ENCODE measurements around the gene CDH10. TPM values are rescaled to one million over a fixed set of nuclear protein-coding genes. Genes with fewer than 3 reads are reported as not detected.

Gene CDH10
- total and polyA plus RNA-seq, 2 of the 13 experiments (the other 11 are each of a cell fraction or from before 2014, with no cell fraction given): 0.01 to 0.04 TPM

GRCh38 chr5:24555229-24555628, 89.5 kb downstream of the CDH10 start:
- in situ Hi-C loops (cut with HindIII; ENCODE audit: extremely low pct_ligation_motif_present, low pct_unique_long_range_greater_than_20kb) (no loop called here), intact Hi-C loops (cut with micrococcal nuclease; ENCODE audit: unreplicated experiment) (no loop called here)
- TF ChIP-seq ZSCAN29 (CRISPR knock-in tag; conservative IDR thresholded peaks at IDR 0.05) (no peak), PITX1 (CRISPR knock-in tag; IDR thresholded peaks at IDR 0.05) (no peak), SMAD9 (CRISPR knock-in tag; IDR thresholded peaks at IDR 0.05) (no peak), IKZF5 (CRISPR knock-in tag; IDR thresholded peaks at IDR 0.05) (no peak), MIER2 (CRISPR knock-in tag; IDR thresholded peaks at IDR 0.05) (no peak), ZNF432 (CRISPR knock-in tag; IDR thresholded peaks at IDR 0.05; ENCODE audit: borderline replicate concordance) (no peak), HES4 (CRISPR knock-in tag; IDR thresholded peaks at IDR 0.05; ENCODE audit: borderline replicate concordance) (no peak), XBP1 (CRISPR knock-in tag; IDR thresholded peaks at IDR 0.05) (no peak)
- TF ChIP-seq, protein P1, sequence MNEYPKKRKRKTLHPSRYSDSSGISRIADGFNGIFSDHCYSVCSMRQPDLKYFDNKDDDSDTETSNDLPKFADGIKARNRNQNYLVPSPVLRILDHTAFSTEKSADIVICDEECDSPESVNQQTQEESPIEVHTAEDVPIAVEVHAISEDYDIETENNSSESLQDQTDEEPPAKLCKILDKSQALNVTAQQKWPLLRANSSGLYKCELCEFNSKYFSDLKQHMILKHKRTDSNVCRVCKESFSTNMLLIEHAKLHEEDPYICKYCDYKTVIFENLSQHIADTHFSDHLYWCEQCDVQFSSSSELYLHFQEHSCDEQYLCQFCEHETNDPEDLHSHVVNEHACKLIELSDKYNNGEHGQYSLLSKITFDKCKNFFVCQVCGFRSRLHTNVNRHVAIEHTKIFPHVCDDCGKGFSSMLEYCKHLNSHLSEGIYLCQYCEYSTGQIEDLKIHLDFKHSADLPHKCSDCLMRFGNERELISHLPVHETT (CRISPR knock-in tag; conservative IDR thresholded peaks at IDR 0.05): no peak
- TF ChIP-seq, protein P2, sequence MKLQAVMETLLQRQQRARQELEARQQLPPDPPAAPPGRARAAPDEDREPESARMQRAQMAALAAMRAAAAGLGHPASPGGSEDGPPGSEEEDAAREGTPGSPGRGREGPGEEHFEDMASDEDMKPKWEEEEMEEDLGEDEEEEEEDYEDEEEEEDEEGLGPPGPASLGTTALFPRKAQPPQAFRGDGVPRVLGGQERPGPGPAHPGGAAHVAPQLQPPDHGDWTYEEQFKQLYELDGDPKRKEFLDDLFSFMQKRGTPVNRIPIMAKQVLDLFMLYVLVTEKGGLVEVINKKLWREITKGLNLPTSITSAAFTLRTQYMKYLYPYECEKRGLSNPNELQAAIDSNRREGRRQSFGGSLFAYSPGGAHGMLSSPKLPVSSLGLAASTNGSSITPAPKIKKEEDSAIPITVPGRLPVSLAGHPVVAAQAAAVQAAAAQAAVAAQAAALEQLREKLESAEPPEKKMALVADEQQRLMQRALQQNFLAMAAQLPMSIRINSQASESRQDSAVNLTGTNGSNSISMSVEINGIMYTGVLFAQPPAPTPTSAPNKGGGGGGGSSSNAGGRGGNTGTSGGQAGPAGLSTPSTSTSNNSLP (IDR thresholded peaks at IDR 0.05; ENCODE audit: low read depth, low read length): no peak
- TF ChIP-seq, protein P3, sequence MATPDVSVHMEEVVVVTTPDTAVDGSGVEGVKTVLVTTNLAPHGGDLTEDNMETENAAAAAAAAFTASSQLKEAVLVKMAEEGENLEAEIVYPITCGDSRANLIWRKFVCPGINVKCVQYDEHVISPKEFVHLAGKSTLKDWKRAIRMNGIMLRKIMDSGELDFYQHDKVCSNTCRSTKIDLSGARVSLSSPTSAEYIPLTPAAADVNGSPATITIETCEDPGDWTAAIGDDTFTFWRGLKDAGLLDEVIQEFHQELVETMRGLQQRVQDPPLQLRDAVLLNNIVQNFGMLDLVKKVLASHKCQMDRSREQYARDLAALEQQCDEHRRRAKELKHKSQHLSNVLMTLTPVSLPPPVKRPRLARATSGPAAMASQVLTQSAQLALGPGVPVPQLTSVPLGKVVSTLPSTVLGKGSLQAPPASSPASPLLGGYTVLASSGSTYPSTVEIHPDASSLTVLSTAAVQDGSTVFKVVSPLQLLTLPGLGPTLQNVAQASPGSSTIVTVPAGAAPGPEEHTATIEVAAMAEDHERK (CRISPR knock-in tag; IDR thresholded peaks at IDR 0.05; ENCODE audit: low read depth): no peak
- H3K79me2 ChIP-seq (ENCODE audit: insufficient read depth, low read length): no peaks in the 10 kb centered on the region
- ATAC-seq (no peak), FAIRE-seq (no peak), DNase-seq (ENCODE audit: low spot score) (no peak)
- BruUV-seq (replicated peaks): no TSS peak
- ChIA-PET CTCF (ENCODE audit: low intra/inter-chr PET ratio, low total read pairs) (no interaction called here), POLR2A (no interaction called here)
- no peaks in the 10 kb centered on the region for H3K4me1 ChIP-seq (ENCODE audit: insufficient read depth, low read length)
- H3K4me3 ChIP-seq (replicated peaks in 1 of 3; ENCODE audit: insufficient read depth in 1 of 3, low read depth in 2 of 3, low read length in 3 of 3): no peak overlapping the region
- H3K9me3 ChIP-seq (ENCODE audit: low read length): no peaks in the 10 kb centered on the region
- H3K9ac ChIP-seq (ENCODE audit: insufficient read depth, low read depth, low read length): no peak overlapping the region
- no peaks in the 10 kb centered on the region for H3K36me3 ChIP-seq (replicated peaks in 1 of 2; ENCODE audit: control insufficient read depth in 1 of 2, insufficient read depth in 2 of 2, low read length in 2 of 2)
- H3K4me2 ChIP-seq (ENCODE audit: low read depth, low read length): no peak overlapping the region
- 25% methylated on average over 4 of the region's 4 CpGs for WGBS (ENCODE audit: low lambda C conversion rate)
- H2AFZ ChIP-seq (ENCODE audit: low read length): no peak overlapping the region
- H3K27me3 ChIP-seq (ENCODE audit: control insufficient read depth in 1 of 2, insufficient read depth in 2 of 2, low read length in 2 of 2): no peaks in the 10 kb centered on the region
- H3K27ac ChIP-seq (ENCODE audit: extremely low read length, insufficient read depth, low read length): no peak overlapping the region
- no peaks in the 10 kb centered on the region for H4K20me1 ChIP-seq (ENCODE audit: insufficient read depth, low read length)

All from HepG2 (cell line).